Uterus (tissue), 2 donors: ENCODE results near the gene BTG4.

Source experiments
- CTCF ChIP-seq, 4 experiments: fragments of 200-600 bp in 2 of 4; fragments of 450-650 bp in 2 of 4; sonication (generic) in 2 of 4; IDR thresholded peaks; one replicate each; pipeline ENCODE4 v1.5.1; 2016 to 2019; ENCODE audit warnings: antibody characterized with exemption in 4 of 4, mild to moderate bottlenecking in 2 of 4, moderate library complexity in 1 of 4
- POLR2A ChIP-seq, 2 donors: fragments of 450-650 bp; IDR thresholded peaks; one replicate each; pipeline ENCODE4 v1.6.1; 2016; ENCODE audit warnings: antibody characterized with exemption in 2 of 2, mild to moderate bottlenecking in 1 of 2, moderate library complexity in 1 of 2

- TF ChIP-seq CTCF (IDR thresholded peaks at IDR 0.05) = no peak
- no peak for TF ChIP-seq POLR2A (IDR thresholded peaks at IDR 0.05)
Observed at GRCh38 chr11:111460856-111461255, 51.3 kb downstream of the BTG4 start.
